ENCODE measurements around the gene FGD6. TPM values are rescaled to one million over a fixed set of nuclear protein-coding genes. Genes with fewer than 3 reads are reported as not detected.
"Not testable (repeated sequence)": the region's sequence is repeated elsewhere in the genome, so short reads cannot be mapped to it uniquely, and the experiment has no call there.

FGD6 gene
- total and polyA plus RNA-seq, 8 donors, result 13.8 to 36.0 (median 16.0) TPM

- H3K4me1 ChIP-seq, result peaks cover 4 to 32% of the 10 kb centered on the region in 2 donors
- ATAC-seq (no peak), DNase-seq (no peak)
- no peaks in the 10 kb centered on the region for H3K36me3 ChIP-seq
- H3K27ac ChIP-seq, result no peak overlapping the region
- TF ChIP-seq CTCF (IDR thresholded peaks at IDR 0.05), result no peak
- H3K9me3 ChIP-seq, result no peaks in the 10 kb centered on the region
- H3K4me3 ChIP-seq, result no peak overlapping the region
- intact Hi-C loops (cut with DNase I), result no loop called here
- no peaks in the 10 kb centered on the region for H3K27me3 ChIP-seq
Observed at GRCh38 chr12:95198914-95199313, 18.4 kb downstream of the FGD6 start.

GRCh38 chr12:95197636-95198035 lies 19.6 kb downstream of the FGD6 start:
- Histone ChIP-seq H3K27ac (no peak overlapping the region), H3K4me1 (peaks cover 0 to 19% of the 10 kb centered on the region in 2 donors), H3K27me3 (no peaks in the 10 kb centered on the region), H3K36me3 (no peaks in the 10 kb centered on the region), H3K9me3 (no peaks in the 10 kb centered on the region), H3K4me3 (no peak overlapping the region)
- no peak for DNase-seq
- no peak for TF ChIP-seq CTCF (IDR thresholded peaks at IDR 0.05)
- intact Hi-C loops (cut with DNase I), result no loop called here
- no peak for ATAC-seq

GRCh38 chr12:95196875-95197569 lies 20.2 kb downstream of the FGD6 start:
- intact Hi-C loops (cut with DNase I); H3K27ac ChIP-seq; H3K36me3 ChIP-seq; DNase-seq; H3K4me3 ChIP-seq; H3K27me3 ChIP-seq; ATAC-seq; H3K9me3 ChIP-seq: not testable (repeated sequence)
- peaks cover 0 to 14% of the 10 kb centered on the region in 2 donors for H3K4me1 ChIP-seq

- TF ChIP-seq CTCF (IDR thresholded peaks at IDR 0.05), result no peak
- H3K27ac ChIP-seq, result no peak overlapping the region
- ATAC-seq (no peak), DNase-seq (no peak)
- H3K9me3 ChIP-seq, result no peaks in the 10 kb centered on the region
- H3K4me3 ChIP-seq, result no peak overlapping the region
- H3K4me1 ChIP-seq, result peaks cover 0 to under 1% of the 10 kb centered on the region in 2 donors
- H3K27me3 ChIP-seq, result no peaks in the 10 kb centered on the region
- H3K36me3 ChIP-seq, result no peaks in the 10 kb centered on the region
- intact Hi-C loops (cut with DNase I), result no loop called here
Observed at GRCh38 chr12:95195122-95195521, 22.1 kb downstream of the FGD6 start.

- no peak for DNase-seq
- H3K27ac ChIP-seq, result no peak overlapping the region
- ATAC-seq, result no peak
- H3K4me3 ChIP-seq, result no peak overlapping the region
- no peaks in the 10 kb centered on the region for H3K4me1 ChIP-seq
- H3K9me3 ChIP-seq, result no peaks in the 10 kb centered on the region
- H3K27me3 ChIP-seq, result no peaks in the 10 kb centered on the region
- TF ChIP-seq CTCF (IDR thresholded peaks at IDR 0.05), result no peak
- H3K36me3 ChIP-seq, result no peaks in the 10 kb centered on the region
- intact Hi-C loops (cut with DNase I), result no loop called here
Observed at GRCh38 chr12:95193139-95193538, 24.1 kb downstream of the FGD6 start.

- Histone ChIP-seq H3K27me3 (no peaks in the 10 kb centered on the region), H3K27ac (no peak overlapping the region), H3K9me3 (no peaks in the 10 kb centered on the region), H3K4me1 (no peaks in the 10 kb centered on the region), H3K4me3 (no peak overlapping the region), H3K36me3 (no peaks in the 10 kb centered on the region)
- TF ChIP-seq CTCF (IDR thresholded peaks at IDR 0.05), result no peak
- intact Hi-C loops (cut with DNase I), result no loop called here
- no peak for DNase-seq
- ATAC-seq, result no peak
Observed at GRCh38 chr12:95192271-95192670, 25.0 kb downstream of the FGD6 start.

Data from left lung (tissue), 10 donors.